Measurements from ENCODE around the gene PRPF4.
"Not testable (repeated sequence)": the region's sequence is repeated elsewhere in the genome, so short reads cannot be mapped to it uniquely, and the experiment has no call there.

PRPF4 gene

DNA sequence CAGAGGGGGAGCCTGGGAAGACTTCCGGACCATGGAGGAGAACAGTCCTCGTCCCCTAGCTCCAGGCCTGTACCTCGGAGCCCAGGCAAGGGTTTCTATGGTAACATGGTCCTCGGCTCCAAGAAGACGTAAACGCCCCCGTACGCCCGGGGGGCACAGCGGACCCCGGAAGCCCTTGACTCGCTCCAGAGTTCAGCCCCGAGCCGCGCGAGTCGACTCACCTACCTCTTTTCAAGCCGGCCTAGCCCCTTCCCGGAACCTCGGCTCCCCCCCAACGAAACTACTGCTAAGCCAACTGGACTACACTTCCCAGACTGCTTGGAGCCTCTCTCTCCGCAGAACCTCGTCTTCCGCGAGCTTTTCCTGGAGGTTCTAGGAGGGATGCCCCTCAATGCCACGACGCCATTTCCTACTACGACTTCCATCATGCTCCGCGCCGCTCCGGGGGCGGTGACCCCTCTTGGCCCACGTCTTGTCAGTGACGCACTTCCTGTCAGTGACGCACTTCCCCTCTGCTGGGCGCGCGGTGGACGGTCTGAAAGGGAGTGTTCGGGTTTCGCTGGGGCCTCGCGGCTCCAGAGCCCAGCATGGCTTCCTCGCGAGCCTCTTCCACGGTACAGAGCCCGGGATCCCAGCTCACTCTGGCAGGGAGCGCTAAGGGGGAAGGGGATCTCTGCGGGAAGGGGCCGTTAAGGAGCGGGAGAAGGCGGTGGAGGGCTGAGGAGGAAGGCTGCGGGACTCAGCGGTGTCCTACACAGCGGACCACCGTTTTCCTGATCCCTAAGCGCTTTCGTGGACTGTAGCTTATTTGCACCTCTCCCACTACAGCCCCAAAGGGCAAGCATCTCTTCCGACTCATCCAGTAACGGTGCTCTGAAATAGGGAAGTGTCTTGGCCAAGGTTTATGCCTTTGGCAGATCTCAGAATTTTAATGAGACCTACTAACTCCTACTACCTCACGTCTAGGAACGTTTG lies at the start of gene PRPF4, which contains the start of gene CDC26:
PRPF4 (plus strand) TSS at position 502 of the 975 bp plus-strand sequence; CDS start at position 588, 86 bp downstream.
CDC26 (minus strand) TSS at position 416 of the 975 bp plus-strand sequence. CDS start 3,065 bp downstream, outside the sequence.
- Histone ChIP-seq H2AFZ (ENCODE audit: low read depth, low read length) (peak within 1 kb of the TSS; percentile 75), H3K4me1 (ENCODE audit: insufficient read depth, low read length) (peaks cover 14% of the 10 kb centered on the region), H3K27me3 (ENCODE audit: insufficient read depth, low read length) (no peaks in the 10 kb centered on the region), H3K4me3 (ENCODE audit: low read length) (peak within 1 kb of the TSS; percentile 75), H3K9me3 (ENCODE audit: low read length) (no peaks in the 10 kb centered on the region), H3K36me3 (ENCODE audit: insufficient read depth, low read length) (peaks cover 59% of the 10 kb centered on the region)

DNA sequence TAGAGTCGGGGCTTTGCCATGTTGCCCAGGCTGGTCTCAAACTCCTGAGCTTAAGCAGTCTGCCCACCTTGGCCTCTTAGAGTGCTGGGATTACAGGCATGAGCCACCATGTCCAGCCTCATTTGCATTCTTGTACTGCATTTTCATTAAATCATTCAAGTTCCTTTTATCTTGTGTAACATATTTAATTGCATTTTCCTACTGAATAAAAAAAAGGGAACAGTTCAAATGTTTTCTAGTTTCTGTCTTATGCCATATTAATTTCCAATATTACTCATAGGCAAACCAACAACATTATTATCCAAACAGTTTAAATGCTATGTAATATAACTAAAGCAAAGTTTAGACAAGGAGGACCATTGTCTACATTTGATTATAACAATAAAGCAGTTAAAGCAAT lies 48.0 kb upstream of the PRPF4 start:
- H3K4me3 ChIP-seq (ENCODE audit: low read length) = no peak overlapping the region
- no peak overlapping the region for H2AFZ ChIP-seq (ENCODE audit: low read depth, low read length)
- peaks cover 7% of the 10 kb centered on the region for H3K4me1 ChIP-seq (ENCODE audit: insufficient read depth, low read length)
- H3K27me3 ChIP-seq (ENCODE audit: insufficient read depth, low read length) = no peaks in the 10 kb centered on the region
- H3K9me3 ChIP-seq (ENCODE audit: low read length) = no peaks in the 10 kb centered on the region
- peaks cover 5% of the 10 kb centered on the region for H3K36me3 ChIP-seq (ENCODE audit: insufficient read depth, low read length)

GRCh38 chr9:113228130-113228665 lies 47.3 kb upstream of the PRPF4 start:
- H3K36me3 ChIP-seq (ENCODE audit: insufficient read depth, low read length) = peaks cover 5% of the 10 kb centered on the region
- H2AFZ ChIP-seq (ENCODE audit: low read depth, low read length) = no peak overlapping the region

GRCh38 chr9:113231701-113232100 lies 43.8 kb upstream of the PRPF4 start:
- no peaks in the 10 kb centered on the region for H3K9me3 ChIP-seq (ENCODE audit: low read length)
- no peak overlapping the region for H2AFZ ChIP-seq (ENCODE audit: low read depth, low read length)
- H3K4me3 ChIP-seq (ENCODE audit: low read length) = no peak overlapping the region
- H3K4me1 ChIP-seq (ENCODE audit: insufficient read depth, low read length) = no peaks in the 10 kb centered on the region
- H3K27me3 ChIP-seq (ENCODE audit: insufficient read depth, low read length) = no peaks in the 10 kb centered on the region
- H3K36me3 ChIP-seq (ENCODE audit: insufficient read depth, low read length) = no peaks in the 10 kb centered on the region

More at GRCh38 chr9:113228130-113228665, 47.3 kb upstream of the PRPF4 start:
- Histone ChIP-seq H3K4me1 (ENCODE audit: insufficient read depth, low read length) (peaks cover 2% of the 10 kb centered on the region), H3K4me3 (ENCODE audit: low read length) (no peak overlapping the region), H3K9me3 (ENCODE audit: low read length) (no peaks in the 10 kb centered on the region), H3K27me3 (ENCODE audit: insufficient read depth, low read length) (no peaks in the 10 kb centered on the region)

GRCh38 chr9:113235701-113236255 lies 39.7 kb upstream of the PRPF4 start:
- not testable (repeated sequence) for H3K27me3 ChIP-seq (ENCODE audit: insufficient read depth, low read length); H3K4me1 ChIP-seq (ENCODE audit: insufficient read depth, low read length); H3K4me3 ChIP-seq (ENCODE audit: low read length); H2AFZ ChIP-seq (ENCODE audit: low read depth, low read length); H3K9me3 ChIP-seq (ENCODE audit: low read length); H3K36me3 ChIP-seq (ENCODE audit: insufficient read depth, low read length)

- Histone ChIP-seq H2AFZ (ENCODE audit: low read depth, low read length) (no peak overlapping the region), H3K27me3 (ENCODE audit: insufficient read depth, low read length) (no peaks in the 10 kb centered on the region), H3K36me3 (ENCODE audit: insufficient read depth, low read length) (no peaks in the 10 kb centered on the region), H3K4me1 (ENCODE audit: insufficient read depth, low read length) (no peaks in the 10 kb centered on the region), H3K4me3 (ENCODE audit: low read length) (no peak overlapping the region), H3K9me3 (ENCODE audit: low read length) (no peaks in the 10 kb centered on the region)
Measured at GRCh38 chr9:113237026-113237425, 38.4 kb upstream of the PRPF4 start.

DNA sequence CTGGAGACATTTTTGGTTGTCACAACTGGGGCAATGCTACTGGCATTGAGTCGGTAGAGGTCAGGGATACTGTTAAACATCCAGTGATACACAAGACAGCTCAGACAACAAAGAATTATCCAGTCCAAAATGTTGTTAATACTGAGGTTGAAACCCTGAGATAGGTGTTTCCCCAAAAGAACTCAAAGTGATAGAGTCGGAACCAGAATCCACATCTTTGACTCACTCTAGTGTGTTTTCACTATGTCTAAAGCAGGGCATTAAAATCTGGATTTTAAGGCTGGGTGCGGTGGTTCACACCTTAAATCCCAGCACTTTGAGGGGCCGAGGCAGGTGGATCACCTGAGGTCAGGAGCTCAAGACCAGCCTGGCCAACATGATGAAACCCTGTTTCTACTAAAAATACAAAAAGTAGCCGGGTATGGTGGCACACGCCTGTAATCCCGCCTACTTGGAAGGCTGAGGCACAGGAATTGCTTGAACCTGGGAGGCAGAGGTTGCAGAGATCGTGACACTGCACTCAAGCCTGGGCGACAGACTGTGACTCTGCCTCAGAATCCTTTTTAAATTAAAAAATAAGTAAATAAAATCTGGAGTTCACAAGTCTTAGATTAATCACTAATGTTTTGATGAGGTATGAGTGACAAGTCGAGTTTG lies 37.1 kb upstream of the PRPF4 start:
- Histone ChIP-seq H2AFZ (ENCODE audit: low read depth, low read length) (no peak overlapping the region), H3K9me3 (ENCODE audit: low read length) (no peaks in the 10 kb centered on the region), H3K27me3 (ENCODE audit: insufficient read depth, low read length) (no peaks in the 10 kb centered on the region), H3K4me3 (ENCODE audit: low read length) (no peak overlapping the region), H3K36me3 (ENCODE audit: insufficient read depth, low read length) (no peaks in the 10 kb centered on the region), H3K4me1 (ENCODE audit: insufficient read depth, low read length) (no peaks in the 10 kb centered on the region)

- no peaks in the 10 kb centered on the region for H3K27me3 ChIP-seq (ENCODE audit: insufficient read depth, low read length)
- no peak overlapping the region for H2AFZ ChIP-seq (ENCODE audit: low read depth, low read length)
- H3K36me3 ChIP-seq (ENCODE audit: insufficient read depth, low read length) = no peaks in the 10 kb centered on the region
- H3K4me3 ChIP-seq (ENCODE audit: low read length) = no peak overlapping the region
- no peaks in the 10 kb centered on the region for H3K4me1 ChIP-seq (ENCODE audit: insufficient read depth, low read length)
- H3K9me3 ChIP-seq (ENCODE audit: low read length) = no peaks in the 10 kb centered on the region
Measured at GRCh38 chr9:113238859-113239232, 36.6 kb upstream of the PRPF4 start.

DNA sequence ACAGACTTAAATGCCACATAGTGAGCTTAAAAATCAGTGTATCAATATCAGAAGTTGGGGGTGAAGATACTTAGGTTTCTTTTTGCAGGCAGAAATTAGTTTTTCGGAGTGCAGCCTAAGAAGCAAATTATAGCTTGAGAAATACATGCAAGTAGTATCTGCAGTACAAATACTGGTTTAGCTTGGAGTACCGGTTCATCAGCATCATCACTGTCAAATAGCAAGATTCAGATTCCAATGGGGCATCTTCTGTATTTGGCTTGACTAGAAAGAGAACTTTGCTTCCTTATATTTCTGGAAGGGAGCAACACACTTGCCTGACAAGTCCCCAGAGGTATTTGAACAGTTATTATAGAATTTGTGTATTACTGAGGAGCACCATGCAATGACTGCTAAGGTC lies 34.3 kb upstream of the PRPF4 start:
- no peaks in the 10 kb centered on the region for H3K27me3 ChIP-seq (ENCODE audit: insufficient read depth, low read length)
- no peak overlapping the region for H3K4me3 ChIP-seq (ENCODE audit: low read length)
- H3K36me3 ChIP-seq (ENCODE audit: insufficient read depth, low read length) = no peaks in the 10 kb centered on the region
- H3K9me3 ChIP-seq (ENCODE audit: low read length) = no peaks in the 10 kb centered on the region
- no peak overlapping the region for H2AFZ ChIP-seq (ENCODE audit: low read depth, low read length)
- no peaks in the 10 kb centered on the region for H3K4me1 ChIP-seq (ENCODE audit: insufficient read depth, low read length)

DNA sequence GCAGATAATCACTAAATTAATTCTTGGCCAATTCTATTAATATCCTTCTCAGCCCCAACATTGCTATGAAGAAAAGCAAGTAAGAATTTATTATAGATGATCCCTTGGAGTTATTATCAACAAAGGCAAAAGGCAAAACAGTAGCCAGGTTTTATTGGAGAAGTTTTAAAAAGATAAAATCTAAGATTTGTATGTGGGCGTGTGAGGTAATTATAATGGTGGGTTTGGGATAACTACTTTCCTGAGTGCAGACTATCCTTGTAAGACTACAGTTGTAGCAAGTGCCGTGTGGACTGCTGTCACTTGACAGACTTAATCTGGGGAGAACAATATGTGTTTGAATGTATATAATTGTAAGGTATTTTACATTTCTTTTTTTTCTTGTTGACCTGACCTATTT lies 30.9 kb upstream of the PRPF4 start:
- H3K9me3 ChIP-seq (ENCODE audit: low read length) = no peaks in the 10 kb centered on the region
- H3K4me3 ChIP-seq (ENCODE audit: low read length) = no peak overlapping the region
- H3K4me1 ChIP-seq (ENCODE audit: insufficient read depth, low read length) = no peaks in the 10 kb centered on the region
- no peaks in the 10 kb centered on the region for H3K36me3 ChIP-seq (ENCODE audit: insufficient read depth, low read length)
- H3K27me3 ChIP-seq (ENCODE audit: insufficient read depth, low read length) = no peaks in the 10 kb centered on the region
- H2AFZ ChIP-seq (ENCODE audit: low read depth, low read length) = no peak overlapping the region

- H3K27me3 ChIP-seq (ENCODE audit: insufficient read depth, low read length) = no peaks in the 10 kb centered on the region
- H2AFZ ChIP-seq (ENCODE audit: low read depth, low read length) = no peak overlapping the region
- H3K9me3 ChIP-seq (ENCODE audit: low read length) = no peaks in the 10 kb centered on the region
- H3K4me3 ChIP-seq (ENCODE audit: low read length) = no peak overlapping the region
- H3K36me3 ChIP-seq (ENCODE audit: insufficient read depth, low read length) = no peaks in the 10 kb centered on the region
- no peaks in the 10 kb centered on the region for H3K4me1 ChIP-seq (ENCODE audit: insufficient read depth, low read length)
Measured at GRCh38 chr9:113245894-113246293, 29.6 kb upstream of the PRPF4 start.

- Histone ChIP-seq H2AFZ (ENCODE audit: low read depth, low read length) (no peak overlapping the region), H3K4me3 (ENCODE audit: low read length) (no peak overlapping the region), H3K36me3 (ENCODE audit: insufficient read depth, low read length) (no peaks in the 10 kb centered on the region), H3K27me3 (ENCODE audit: insufficient read depth, low read length) (no peaks in the 10 kb centered on the region), H3K9me3 (ENCODE audit: low read length) (no peaks in the 10 kb centered on the region), H3K4me1 (ENCODE audit: insufficient read depth, low read length) (no peaks in the 10 kb centered on the region)
Measured at GRCh38 chr9:113246928-113247327, 28.5 kb upstream of the PRPF4 start.

DNA sequence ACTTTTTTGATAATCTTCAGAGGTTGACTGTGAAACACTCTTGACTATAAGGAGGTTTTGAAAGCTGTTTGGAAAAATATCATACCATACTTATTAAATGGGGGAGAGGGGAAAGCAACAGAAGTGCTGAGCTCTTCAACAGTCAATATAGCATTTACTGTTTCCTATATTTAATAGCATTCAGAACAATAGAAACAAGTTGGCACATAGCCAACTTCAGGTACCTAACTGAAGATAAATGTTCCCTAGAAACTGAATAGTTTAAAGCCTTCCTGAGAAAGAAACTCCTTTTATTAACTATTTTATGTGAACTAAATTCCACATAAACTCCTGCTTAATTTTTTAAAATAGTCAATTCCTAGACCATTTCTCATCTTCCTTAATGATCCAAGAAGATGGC lies 27.8 kb upstream of the PRPF4 start:
- H3K27me3 ChIP-seq (ENCODE audit: insufficient read depth, low read length) = no peaks in the 10 kb centered on the region
- H3K4me3 ChIP-seq (ENCODE audit: low read length) = no peak overlapping the region
- no peaks in the 10 kb centered on the region for H3K9me3 ChIP-seq (ENCODE audit: low read length)
- no peak overlapping the region for H2AFZ ChIP-seq (ENCODE audit: low read depth, low read length)
- H3K4me1 ChIP-seq (ENCODE audit: insufficient read depth, low read length) = no peaks in the 10 kb centered on the region
- no peaks in the 10 kb centered on the region for H3K36me3 ChIP-seq (ENCODE audit: insufficient read depth, low read length)
